HG02571 (cell line): ENCODE measurements around the gene BACE1.
"Not testable (repeated sequence)": the region's sequence is repeated elsewhere in the genome, so short reads cannot be mapped to it uniquely, and the experiment has no call there.

Experiments
- ATAC-seq: cut with Tn5 transposase; IDR thresholded peaks from one replicate; pipeline ENCODE4 v1.9.1; 2021; ENCODE audit warnings: mild to moderate bottlenecking, moderate library complexity; ENCODE audit not compliant: unreplicated experiment

BACE1 gene

DNA sequence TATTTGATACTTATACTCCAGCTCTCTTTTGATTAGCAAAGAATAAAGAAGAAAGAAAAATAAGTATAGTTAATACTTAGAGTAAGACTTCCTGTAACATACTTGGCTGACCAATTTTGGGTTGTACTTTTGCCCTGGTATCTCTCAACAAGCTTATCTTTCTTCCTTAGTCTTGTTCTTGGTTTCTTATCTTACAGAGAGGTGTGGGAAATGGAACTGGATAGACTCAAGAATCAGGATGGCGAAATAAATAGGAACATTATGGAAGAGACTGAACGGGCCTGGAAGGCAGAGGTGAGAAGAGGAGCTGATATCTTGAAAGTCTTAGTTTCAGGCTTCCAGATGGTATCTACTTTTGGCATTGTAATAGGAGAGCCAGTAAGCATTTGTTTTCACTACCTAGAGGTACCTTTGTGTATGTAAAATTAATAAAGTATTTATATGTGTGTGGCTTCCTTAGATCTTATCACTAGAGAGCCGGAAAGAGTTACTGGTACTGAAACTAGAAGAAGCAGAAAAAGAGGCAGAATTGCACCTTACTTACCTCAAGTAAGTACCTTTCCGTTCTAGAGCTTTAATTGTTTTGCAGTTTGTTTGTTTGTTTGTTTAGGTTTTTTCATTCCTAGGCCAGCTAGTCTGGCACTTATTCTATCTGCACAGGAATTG is 36.2 kb downstream of the BACE1 start:
- no peak for ATAC-seq

DNA sequence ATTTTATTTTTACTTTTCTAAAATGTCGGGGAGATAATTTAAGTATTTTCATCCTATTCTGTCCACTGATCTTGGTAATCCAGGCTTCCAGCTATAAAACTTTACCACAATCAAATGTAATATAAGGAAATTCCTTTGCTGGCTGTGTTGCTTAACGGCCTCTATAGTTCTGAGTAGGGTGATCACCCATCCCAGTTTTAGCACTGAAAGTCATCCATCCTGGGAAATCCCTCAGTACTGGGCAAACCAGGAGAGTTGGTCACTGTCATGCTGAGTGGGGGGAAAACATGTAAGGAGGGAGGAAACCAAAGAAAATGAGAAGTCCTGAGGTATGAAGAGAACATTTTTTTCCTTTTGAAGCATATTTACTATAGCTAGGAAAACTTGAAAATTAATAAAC is 37.7 kb downstream of the BACE1 start:
- ATAC-seq: no peak

DNA sequence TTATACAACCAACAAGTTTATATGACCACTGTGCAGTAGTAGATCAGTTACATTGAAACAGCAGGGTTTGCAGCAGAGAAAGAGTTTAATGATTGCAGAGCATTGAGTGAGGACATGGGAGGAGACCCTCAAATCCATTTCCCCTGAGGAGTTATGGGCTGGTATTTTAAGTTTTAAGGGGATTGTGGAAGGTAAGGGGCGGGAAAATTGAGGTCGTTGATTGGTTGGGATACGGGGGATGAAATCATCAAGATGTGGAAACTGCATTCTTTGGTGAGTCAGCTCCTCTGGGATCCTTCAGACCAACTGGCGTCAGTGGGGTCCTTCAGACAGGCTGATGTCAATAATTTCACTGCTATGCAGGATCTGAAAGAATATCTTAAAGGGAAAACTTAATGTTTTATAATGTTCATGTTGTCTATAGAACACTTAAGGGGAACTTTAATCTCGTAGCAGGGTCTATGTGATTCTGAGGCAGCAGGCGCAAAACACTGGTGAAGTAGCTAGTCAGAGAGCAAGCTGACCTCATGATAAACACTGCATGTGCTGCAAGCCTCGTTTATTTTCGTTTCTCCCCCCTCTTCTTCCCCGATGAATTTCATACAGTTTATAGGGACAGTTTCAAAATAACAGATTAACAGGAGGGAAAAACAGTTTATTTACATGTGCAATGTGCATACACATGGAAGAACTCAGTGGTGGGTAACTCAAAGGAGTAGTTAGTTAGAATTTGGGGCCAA is 42.3 kb downstream of the BACE1 start:
- no peak for ATAC-seq

GRCh38 chr11:117272175-117272574 is 43.9 kb downstream of the BACE1 start:
- ATAC-seq: not testable (repeated sequence)

GRCh38 chr11:117271208-117271607 is 44.8 kb downstream of the BACE1 start:
- no peak for ATAC-seq

GRCh38 chr11:117269856-117270255 is 46.2 kb downstream of the BACE1 start:
- ATAC-seq: no peak

DNA sequence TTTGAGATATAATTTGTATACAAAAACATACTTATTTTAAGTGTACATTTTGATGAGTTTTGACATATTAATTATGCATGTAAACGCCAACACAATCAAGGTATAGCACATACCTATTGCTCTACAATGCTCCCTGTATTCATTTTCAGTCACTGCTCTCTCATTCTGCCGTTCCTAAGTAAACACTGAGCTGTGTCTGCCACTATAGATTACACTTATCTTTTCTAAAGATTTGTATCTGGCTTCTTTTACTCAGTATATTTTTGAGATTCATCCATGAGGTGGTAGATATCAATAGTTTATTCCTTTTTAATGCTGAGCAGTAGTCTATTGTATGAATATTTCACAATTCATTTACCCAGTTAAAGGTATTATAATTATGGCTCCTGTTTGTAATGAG is 50.3 kb downstream of the BACE1 start:
- ATAC-seq: no peak

DNA sequence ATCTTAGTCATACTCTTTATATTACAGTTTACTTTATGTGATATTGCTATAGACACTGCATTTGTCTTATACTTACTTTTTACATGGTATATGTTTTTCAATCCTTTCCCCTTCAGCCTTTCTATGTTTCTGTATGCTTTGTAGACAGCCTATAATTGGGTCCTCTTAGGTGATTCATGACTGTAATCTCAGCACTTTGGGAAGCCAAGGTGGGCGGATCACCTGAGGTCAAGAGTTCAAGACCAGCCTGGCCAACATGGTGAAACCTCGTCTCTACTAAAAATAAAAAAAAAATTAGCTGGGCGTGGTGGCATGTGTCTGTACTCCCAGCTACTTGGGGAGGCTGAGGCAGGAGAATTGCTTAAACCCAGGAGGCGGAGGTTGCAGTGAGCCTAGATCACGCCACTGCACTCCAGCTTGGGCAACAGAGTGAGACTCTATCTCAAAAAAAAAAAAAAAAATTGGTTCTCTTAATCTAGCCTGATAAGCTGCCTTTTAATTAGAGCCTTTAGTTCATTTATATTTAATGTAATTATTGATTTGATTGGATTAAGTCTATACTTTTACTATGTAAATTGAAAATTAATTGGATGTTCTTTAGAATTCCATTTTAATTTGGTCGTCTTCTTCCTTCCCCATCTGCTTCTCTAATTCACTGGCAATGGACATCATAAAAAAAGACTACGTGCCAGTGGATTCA is 51.3 kb downstream of the BACE1 start:
- ATAC-seq: not testable (repeated sequence)

DNA sequence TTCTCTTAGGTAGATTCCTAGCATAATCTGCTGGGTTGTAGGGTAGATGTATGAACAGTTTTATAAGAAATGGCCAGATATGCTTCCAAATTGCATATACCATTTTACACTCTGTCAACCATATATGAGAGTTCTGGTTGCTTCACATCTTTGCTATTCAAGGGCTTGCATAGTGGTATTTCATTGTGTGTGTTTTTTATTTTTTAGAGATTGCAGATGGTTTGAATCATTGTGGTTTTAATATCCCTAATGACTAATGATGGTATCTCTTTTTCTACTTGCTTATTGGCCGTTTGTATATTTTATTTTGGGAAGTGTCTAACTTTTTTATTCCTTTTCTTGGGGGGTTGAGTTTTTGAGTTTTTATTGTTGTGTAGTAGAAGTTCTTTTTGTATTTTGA is 56.6 kb downstream of the BACE1 start:
- ATAC-seq: no peak

GRCh38 chr11:117258576-117258975 is 57.5 kb downstream of the BACE1 start:
- ATAC-seq: no peak

GRCh38 chr11:117256573-117256972 is 59.5 kb downstream of the BACE1 start:
- ATAC-seq: no peak

DNA sequence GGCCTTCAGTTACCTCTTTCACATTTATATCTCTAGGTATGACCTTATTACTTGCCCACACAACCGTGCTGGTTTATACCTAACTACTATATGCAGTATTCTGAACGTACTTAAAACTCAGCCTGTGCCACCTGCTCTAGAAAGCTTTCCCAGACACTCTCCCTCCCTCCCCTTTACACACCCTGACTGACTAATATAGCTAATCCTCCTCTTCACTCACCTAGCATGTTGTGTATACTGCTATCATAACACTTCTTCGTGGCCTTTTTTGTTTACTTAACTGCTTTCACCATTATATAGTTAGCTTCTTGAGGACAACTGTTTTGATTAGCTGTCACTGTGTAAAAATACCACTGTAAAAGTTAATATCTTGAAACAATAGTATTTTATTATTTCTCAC is 60.1 kb downstream of the BACE1 start:
- no peak for ATAC-seq

- no peak for ATAC-seq
Measured at GRCh38 chr11:117251506-117251905, 64.5 kb downstream of the BACE1 start.

DNA sequence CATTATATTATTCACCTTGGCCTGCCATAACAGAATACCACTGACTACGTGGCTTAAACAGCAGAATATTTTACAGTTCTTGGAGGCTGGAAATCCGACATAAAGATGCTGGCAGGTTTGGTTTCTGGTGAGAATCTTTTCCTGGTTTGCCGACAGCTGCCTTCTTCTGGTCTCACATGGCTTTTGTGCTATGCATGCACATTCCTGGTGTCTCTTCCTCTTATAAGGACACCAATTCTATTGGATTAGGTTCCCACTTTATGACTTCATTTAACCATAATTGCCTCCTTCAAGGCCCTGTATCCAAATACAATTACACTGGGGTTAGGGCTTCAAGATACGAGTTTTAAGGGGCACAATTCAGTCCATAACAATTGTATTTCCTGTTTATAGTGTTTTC is 66.5 kb downstream of the BACE1 start:
- ATAC-seq: no peak

GRCh38 chr11:117248341-117248740 is 67.7 kb downstream of the BACE1 start:
- no peak for ATAC-seq

DNA sequence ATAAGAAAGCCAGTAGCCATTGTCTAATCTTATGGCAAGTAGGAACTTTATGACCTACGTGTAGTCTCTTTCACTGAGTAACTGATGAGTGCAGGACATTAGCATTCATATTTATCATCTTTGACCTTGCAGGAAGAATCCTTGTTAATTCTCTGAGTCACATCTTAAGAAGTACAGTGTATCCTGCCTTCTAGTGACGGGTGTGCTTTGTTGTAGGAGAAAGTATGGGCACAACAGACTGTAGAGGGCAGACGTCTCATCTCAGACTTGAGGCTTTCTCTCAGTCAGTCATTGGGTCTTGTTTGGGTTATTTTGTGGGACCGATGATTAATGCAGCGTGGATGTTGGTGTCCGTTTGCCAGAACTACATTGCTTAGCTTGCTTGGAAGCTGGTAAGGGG is 76.8 kb downstream of the BACE1 start:
- no peak for ATAC-seq

GRCh38 chr11:117238221-117238620 is 77.8 kb downstream of the BACE1 start:
- no peak for ATAC-seq
